HG03432 (cell line): ENCODE data around the gene DMWD.

Experiments
- ATAC-seq: cut with Tn5 transposase; IDR thresholded peaks from one replicate; pipeline ENCODE4 v1.9.1; 2021; ENCODE audit warnings: mild to moderate bottlenecking, moderate library complexity; ENCODE audit not compliant: unreplicated experiment

The DMWD gene

GRCh38 chr19:45771311-45771933 lies 21.2 kb downstream of the DMWD start:
- ATAC-seq: no peak

GRCh38 chr19:45770192-45771101 lies 22.2 kb downstream of the DMWD start:
- ATAC-seq: peak; percentile 54

- ATAC-seq: peak; percentile 11
Observed at GRCh38 chr19:45769821-45770191, 22.8 kb downstream of the DMWD start.

- peak; percentile 64 for ATAC-seq
Observed at GRCh38 chr19:45768984-45769782, 23.5 kb downstream of the DMWD start, which contains the start of gene SIX5. TSS of gene SIX5 (minus strand) at chr19:45769252. CDS start at chr19:45768844, 408 bp downstream.

- ATAC-seq: no peak
Observed at GRCh38 chr19:45768655-45768983, 24.0 kb downstream of the DMWD start.

- no peak for ATAC-seq
Observed at GRCh38 chr19:45767881-45768654, 24.6 kb downstream of the DMWD start.

GRCh38 chr19:45767410-45767880 lies 25.2 kb downstream of the DMWD start:
- ATAC-seq: no peak

- no peak for ATAC-seq
Observed at GRCh38 chr19:45766869-45767346, 25.7 kb downstream of the DMWD start.

- no peak for ATAC-seq
Observed at GRCh38 chr19:45766296-45766868, 26.3 kb downstream of the DMWD start.

- ATAC-seq: no peak
Observed at GRCh38 chr19:45765702-45766295, 26.8 kb downstream of the DMWD start.

- ATAC-seq: no peak
Observed at GRCh38 chr19:45764945-45765701, 27.5 kb downstream of the DMWD start.

- ATAC-seq: no peak
Observed at GRCh38 chr19:45764475-45764874, 28.2 kb downstream of the DMWD start.

- no peak for ATAC-seq
Observed at GRCh38 chr19:45763691-45764294, 28.9 kb downstream of the DMWD start.

- ATAC-seq: no peak
Observed at GRCh38 chr19:45762870-45763631, 29.6 kb downstream of the DMWD start.

GRCh38 chr19:45761714-45762113 lies 30.9 kb downstream of the DMWD start:
- no peak for ATAC-seq

GRCh38 chr19:45758921-45759320 lies 33.7 kb downstream of the DMWD start:
- ATAC-seq: no peak

- ATAC-seq: no peak
Observed at GRCh38 chr19:45757695-45758094, 35.0 kb downstream of the DMWD start.

GRCh38 chr19:45754323-45754722 lies 38.3 kb downstream of the DMWD start:
- ATAC-seq: no peak
